ENCODE data around the gene SEC16A. TPM values are rescaled to one million over a fixed set of nuclear protein-coding genes. Genes with fewer than 3 reads are reported as not detected.

SEC16A gene
- total RNA-seq, 1 donor from 2014 or later: 66.5 TPM

- Histone ChIP-seq H3K9me3 (no peaks in the 10 kb centered on the region), H3K36me3 (peaks cover 21% of the 10 kb centered on the region), H3K4me1 (peaks cover 100% of the 10 kb centered on the region), H3K4me3 (peak overlapping the region; percentile 29), H3K27me3 (ENCODE audit: low read depth) (no peaks in the 10 kb centered on the region), H3K27ac (peak overlapping the region; percentile 74)
- DNase-seq (no peak), ATAC-seq (peak; percentile 33 to 37)
- intact Hi-C loops (cut with DNase I): no loop called here
- no peak for TF ChIP-seq CTCF (IDR thresholded peaks at IDR 0.05)
Measured at GRCh38 chr9:136525841-136526499, 43.1 kb upstream of the SEC16A start.

DNA sequence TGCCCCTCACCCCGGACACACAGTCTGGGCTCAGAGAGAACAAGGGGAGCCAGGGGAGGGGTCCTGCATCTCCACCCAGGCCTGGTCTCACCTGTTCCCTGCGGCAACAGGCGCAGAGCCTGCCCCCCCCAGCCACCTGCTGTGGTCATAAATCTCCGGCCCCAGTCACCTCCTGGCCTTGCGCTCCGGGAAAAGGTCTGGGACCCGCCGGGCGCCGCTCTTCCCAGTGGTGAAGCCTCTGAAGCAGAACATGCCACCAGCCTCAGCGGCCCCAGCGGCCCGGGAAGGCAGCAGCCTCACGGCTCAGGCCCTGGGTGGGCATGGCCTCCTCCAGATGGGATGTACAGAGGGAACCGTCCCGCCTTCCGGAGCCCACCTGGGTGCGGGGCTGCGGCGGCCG, 42.4 kb upstream of the SEC16A start:
- Histone ChIP-seq H3K36me3 (peaks cover 27% of the 10 kb centered on the region), H3K27me3 (ENCODE audit: low read depth) (no peaks in the 10 kb centered on the region), H3K4me1 (peaks cover 100% of the 10 kb centered on the region), H3K9me3 (no peaks in the 10 kb centered on the region), H3K4me3 (no peak overlapping the region), H3K27ac (peak overlapping the region; percentile 74)
- intact Hi-C loops (cut with DNase I): no loop called here
- DNase-seq (no peak), ATAC-seq (no peak)
- TF ChIP-seq CTCF (IDR thresholded peaks at IDR 0.05): no peak

DNA sequence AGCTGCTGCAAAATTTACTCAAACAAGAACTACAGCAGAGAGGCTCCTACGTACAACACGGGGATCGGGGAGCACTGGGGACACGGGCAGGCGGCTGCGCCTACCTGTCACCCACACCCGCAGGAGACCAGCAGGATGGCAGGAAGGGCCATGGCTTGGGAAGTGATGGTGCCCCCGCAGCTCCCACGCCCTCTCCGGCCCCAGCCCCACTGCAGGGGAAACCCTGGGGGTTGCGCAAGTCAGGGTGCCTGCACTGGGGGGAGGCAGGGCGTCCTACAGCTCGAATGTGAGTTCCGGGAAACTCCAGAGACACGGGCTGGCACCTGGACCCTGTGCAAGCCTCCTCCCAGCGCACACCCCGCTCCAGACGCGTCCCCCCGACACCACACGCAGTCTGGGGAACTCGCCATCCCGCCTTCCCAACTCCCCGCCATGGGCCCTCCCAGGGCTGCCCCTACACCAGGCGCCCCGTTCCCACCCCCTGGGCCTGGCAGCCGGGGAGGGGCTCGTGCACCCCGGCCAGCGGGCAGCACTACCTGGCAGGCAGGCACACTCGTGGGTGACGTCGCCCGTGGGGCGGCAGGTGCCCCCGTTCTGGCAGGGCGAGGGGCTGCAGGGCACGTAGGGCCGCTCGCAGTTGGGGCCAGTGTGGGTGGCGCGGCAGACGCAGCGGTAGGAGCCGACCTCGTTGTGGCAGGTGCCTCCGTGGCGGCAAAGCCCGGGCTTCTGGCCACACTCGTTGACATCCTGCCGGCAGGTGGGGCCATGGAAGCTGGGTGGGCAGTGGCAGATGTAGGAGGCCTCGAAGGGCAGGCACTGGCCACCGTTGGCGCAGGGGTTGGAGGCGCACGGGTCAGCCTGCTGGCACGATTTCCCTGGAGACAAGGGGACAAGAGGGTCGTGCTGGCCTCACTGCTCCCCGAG, 39.7 kb upstream of the SEC16A start:
- Histone ChIP-seq H3K27me3 (ENCODE audit: low read depth) (no peaks in the 10 kb centered on the region), H3K36me3 (peaks cover 47% of the 10 kb centered on the region), H3K4me1 (peaks cover 92% of the 10 kb centered on the region), H3K9me3 (no peaks in the 10 kb centered on the region), H3K27ac (peak overlapping the region; percentile 75), H3K4me3 (peak overlapping the region; percentile 30)
- ATAC-seq (peak; percentile 14 to 46), DNase-seq (peak; percentile 73)
- TF ChIP-seq CTCF (IDR thresholded peaks at IDR 0.05): no peak
- intact Hi-C loops (cut with DNase I): no loop called here

GRCh38 chr9:136521537-136521936, 38.7 kb upstream of the SEC16A start:
- Histone ChIP-seq H3K36me3 (peaks cover 58% of the 10 kb centered on the region), H3K4me1 (peaks cover 83% of the 10 kb centered on the region)
- intact Hi-C loops (cut with DNase I): no loop called here

More at GRCh38 chr9:136521537-136521936, 38.7 kb upstream of the SEC16A start:
- DNase-seq (peak; percentile 89), ATAC-seq (peak in 1 of 2 donors; percentile 43)
- Histone ChIP-seq H3K4me3 (no peak overlapping the region), H3K27me3 (ENCODE audit: low read depth) (no peaks in the 10 kb centered on the region), H3K9me3 (no peaks in the 10 kb centered on the region), H3K27ac (peak overlapping the region; percentile 75)
- TF ChIP-seq CTCF (IDR thresholded peaks at IDR 0.05): no peak
